ENCODE results near the gene BCAS3. TPM values are rescaled to one million over a fixed set of nuclear protein-coding genes. Genes with fewer than 3 reads are reported as not detected.

BCAS3 gene
- total RNA-seq, 4 donors from 2014 or later: 41.0 to 81.4 (median 45.6) TPM

DNA sequence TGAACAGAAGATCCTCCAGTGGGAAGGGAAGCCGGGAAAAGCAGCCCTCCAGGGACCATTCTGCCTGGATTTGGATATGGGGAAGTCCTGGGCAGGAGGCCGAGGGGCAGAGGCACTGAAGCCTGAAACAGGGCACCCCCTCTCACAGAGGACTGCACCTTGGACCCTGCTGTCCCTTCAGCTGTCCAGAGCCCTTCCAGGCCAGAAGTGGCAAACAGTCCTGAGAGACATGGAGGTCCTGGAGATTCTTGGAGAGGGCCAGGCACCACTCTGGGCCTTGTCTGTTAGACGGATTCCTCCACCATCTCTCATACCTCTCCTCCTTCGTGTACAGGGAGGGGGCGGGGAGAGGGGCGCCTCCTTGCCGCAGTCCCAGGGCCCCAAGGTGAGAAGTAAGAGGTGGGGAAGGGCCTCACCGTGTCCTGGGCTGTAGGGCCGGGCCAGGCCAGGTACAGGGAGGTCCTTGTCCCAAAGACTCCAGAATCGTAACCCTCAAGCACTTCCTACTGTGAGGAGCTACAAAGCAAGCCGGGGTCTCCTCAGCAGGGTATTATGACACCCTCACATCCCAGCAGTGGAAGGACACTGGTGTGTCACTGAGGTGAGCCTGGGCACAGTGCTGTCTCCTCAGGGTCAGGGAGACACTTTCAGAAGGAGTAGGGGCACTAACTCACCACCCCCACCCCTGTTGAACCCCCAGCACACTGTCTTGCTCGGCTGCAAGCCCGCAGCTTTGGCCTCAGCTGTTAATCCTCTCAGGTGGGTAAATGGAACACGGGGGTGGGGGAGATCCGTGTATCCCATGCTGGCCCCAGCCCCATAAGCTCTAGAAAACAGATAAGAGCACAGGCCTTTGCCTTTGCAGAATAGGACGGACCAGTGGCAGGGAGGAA, 705.4 kb downstream of the BCAS3 start:
- DNase-seq (ENCODE audit: low spot score in 2 of 2): no peak
- Histone ChIP-seq H3K36me3 (no peaks in the 10 kb centered on the region), H3K27me3 (no peaks in the 10 kb centered on the region), H3K4me3 (no peak overlapping the region), H3K4me1 (no peaks in the 10 kb centered on the region), H3K9me3 (no peaks in the 10 kb centered on the region), H3K27ac (no peak overlapping the region)
- WGBS: 87% methylated on average over 6 of the region's 16 CpGs
- no peak for TF ChIP-seq POLR2A (IDR thresholded peaks at IDR 0.05)
- no peak for TF ChIP-seq EP300 (IDR thresholded peaks at IDR 0.05)
- TF ChIP-seq POLR2AphosphoS5 (IDR thresholded peaks at IDR 0.05): no peak
- TF ChIP-seq, protein P1, sequence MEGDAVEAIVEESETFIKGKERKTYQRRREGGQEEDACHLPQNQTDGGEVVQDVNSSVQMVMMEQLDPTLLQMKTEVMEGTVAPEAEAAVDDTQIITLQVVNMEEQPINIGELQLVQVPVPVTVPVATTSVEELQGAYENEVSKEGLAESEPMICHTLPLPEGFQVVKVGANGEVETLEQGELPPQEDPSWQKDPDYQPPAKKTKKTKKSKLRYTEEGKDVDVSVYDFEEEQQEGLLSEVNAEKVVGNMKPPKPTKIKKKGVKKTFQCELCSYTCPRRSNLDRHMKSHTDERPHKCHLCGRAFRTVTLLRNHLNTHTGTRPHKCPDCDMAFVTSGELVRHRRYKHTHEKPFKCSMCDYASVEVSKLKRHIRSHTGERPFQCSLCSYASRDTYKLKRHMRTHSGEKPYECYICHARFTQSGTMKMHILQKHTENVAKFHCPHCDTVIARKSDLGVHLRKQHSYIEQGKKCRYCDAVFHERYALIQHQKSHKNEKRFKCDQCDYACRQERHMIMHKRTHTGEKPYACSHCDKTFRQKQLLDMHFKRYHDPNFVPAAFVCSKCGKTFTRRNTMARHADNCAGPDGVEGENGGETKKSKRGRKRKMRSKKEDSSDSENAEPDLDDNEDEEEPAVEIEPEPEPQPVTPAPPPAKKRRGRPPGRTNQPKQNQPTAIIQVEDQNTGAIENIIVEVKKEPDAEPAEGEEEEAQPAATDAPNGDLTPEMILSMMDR (IDR thresholded peaks at IDR 0.05): no peak

DNA sequence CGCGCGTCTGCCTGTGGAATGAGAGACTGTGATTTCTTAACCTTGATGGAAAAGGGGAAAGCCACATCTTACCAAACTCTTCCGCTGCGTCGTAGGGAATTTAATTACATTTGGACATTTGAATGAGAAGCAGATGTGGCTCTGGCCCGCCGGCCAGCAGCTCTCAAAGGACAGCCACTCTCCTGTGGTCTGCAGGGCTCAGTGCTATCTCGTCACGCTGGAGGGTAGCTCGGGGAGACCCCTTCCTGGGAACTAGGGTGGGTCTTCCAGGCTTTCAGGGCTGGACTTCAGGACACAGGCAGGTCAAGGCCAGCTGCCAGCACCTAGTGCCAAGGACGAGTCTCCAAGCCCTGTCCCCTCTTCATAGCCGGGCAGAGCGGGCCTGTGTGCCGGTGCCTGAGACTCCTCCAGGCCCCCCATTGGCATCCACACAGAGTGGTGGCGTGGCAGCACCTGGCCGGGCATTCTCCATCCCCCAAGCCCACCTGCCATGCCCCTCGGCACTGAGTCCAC, 706.1 kb downstream of the BCAS3 start:
- Histone ChIP-seq H3K4me1 (no peaks in the 10 kb centered on the region), H3K27me3 (no peaks in the 10 kb centered on the region), H3K4me3 (no peak overlapping the region), H3K36me3 (no peaks in the 10 kb centered on the region), H3K27ac (no peak overlapping the region), H3K9me3 (no peaks in the 10 kb centered on the region)
- TF ChIP-seq, protein P1 (IDR thresholded peaks at IDR 0.05): no peak
- TF ChIP-seq EP300 (IDR thresholded peaks at IDR 0.05): no peak
- TF ChIP-seq POLR2AphosphoS5 (IDR thresholded peaks at IDR 0.05): no peak
- no peak for TF ChIP-seq POLR2A (IDR thresholded peaks at IDR 0.05)
- DNase-seq (ENCODE audit: low spot score in 2 of 2): no peak
- 90% methylated on average over 15 of the region's 18 CpGs for WGBS

DNA sequence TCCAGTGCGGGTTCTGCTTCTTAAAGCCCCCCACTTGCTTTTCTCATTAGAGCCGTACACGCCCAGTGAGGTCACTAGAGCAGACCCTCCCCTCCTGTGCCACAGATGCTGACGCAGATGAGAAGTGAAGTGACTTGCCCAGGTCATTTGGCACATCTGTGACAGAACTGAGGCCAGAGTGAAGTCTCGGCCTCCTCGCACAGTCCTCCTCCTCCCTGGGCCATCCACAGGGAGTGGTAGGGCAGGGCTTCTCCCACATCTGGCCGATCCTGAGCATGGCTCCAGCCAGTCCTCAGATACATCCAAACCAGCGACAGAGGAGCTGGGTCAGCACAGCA, 706.7 kb downstream of the BCAS3 start:
- no peak for TF ChIP-seq POLR2AphosphoS5 (IDR thresholded peaks at IDR 0.05)
- no peak for TF ChIP-seq EP300 (IDR thresholded peaks at IDR 0.05)
- TF ChIP-seq, protein P1 (IDR thresholded peaks at IDR 0.05): no peak
- no peak for TF ChIP-seq POLR2A (IDR thresholded peaks at IDR 0.05)
- Histone ChIP-seq H3K36me3 (no peaks in the 10 kb centered on the region), H3K27ac (no peak overlapping the region), H3K9me3 (no peaks in the 10 kb centered on the region), H3K27me3 (no peaks in the 10 kb centered on the region), H3K4me3 (no peak overlapping the region), H3K4me1 (no peaks in the 10 kb centered on the region)
- no peak for DNase-seq (ENCODE audit: low spot score in 2 of 2)
- WGBS: 82% methylated on average over 8 of the region's 8 CpGs

DNA sequence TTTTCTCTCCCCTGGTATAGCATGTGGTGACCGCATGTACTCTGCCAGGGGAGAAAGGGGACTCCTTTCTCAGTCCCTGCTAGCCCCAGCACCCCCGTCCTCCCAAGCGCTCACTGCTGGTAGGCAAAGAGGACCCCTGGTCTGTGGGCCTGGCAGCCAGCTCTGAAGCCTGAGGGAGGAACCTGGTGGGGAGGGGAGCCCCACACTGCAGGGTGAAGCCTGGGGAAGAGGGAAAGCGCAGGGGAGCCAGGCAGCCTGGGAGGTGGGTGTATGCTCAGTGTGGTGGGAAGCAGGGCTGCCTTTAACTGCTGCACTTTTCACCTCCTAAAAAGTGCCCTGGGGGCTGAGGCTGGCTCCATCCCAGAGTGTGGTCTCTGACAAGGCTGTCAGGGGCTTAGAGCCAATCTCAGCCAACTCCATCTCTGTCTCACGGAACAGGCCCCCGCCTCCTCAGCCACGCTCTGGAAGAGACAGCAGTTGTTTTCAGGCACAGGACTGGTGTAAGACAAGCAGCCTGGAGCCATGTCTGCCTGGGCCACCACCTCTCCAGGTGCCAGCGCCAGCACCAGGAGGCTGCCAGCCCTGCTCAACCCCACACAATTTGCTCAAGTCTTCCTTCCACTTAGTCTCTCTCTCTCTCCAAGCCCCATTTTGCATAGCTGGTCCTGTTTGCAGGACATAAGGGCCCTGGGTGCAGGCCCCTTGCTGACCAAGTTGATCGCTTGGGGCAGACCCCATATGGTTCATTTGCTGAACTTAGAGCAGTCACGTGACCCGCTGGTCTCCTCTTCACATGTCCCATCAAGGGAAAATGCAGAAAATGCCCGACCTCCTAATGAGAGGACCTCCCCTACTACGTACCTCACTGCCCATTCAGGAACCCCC, 707.3 kb downstream of the BCAS3 start:
- Histone ChIP-seq H3K36me3 (no peaks in the 10 kb centered on the region), H3K4me3 (no peak overlapping the region), H3K4me1 (peaks cover 4% of the 10 kb centered on the region), H3K27me3 (no peaks in the 10 kb centered on the region), H3K9me3 (no peaks in the 10 kb centered on the region), H3K27ac (no peak overlapping the region)
- TF ChIP-seq, protein P1 (IDR thresholded peaks at IDR 0.05): no peak
- TF ChIP-seq EP300 (IDR thresholded peaks at IDR 0.05) (no peak), POLR2A (IDR thresholded peaks at IDR 0.05) (no peak), POLR2AphosphoS5 (IDR thresholded peaks at IDR 0.05) (no peak)
- DNase-seq (ENCODE audit: low spot score in 2 of 2): no peak
- WGBS: 88% methylated on average over 13 of the region's 13 CpGs
